Stimulated activated CD8-positive, alpha-beta memory T cell treated with anti-CD3 and anti-CD28 coated beads, Interleukin-15, amount 100 ng/mL, for 24 hours (primary cell): ENCODE measurements around the gene DPH5.
"Not testable (repeated sequence)": the region's sequence is repeated elsewhere in the genome, so short reads cannot be mapped to it uniquely, and the experiment has no call there.

Source experiments
- DNase-seq: peaks from one replicate; pipeline ENCODE4 v3.0.0-alpha.2; 2020; ENCODE audit warnings: low read depth

DPH5 gene

GRCh38 chr1:100982793-100983192, 42.8 kb downstream of the DPH5 start:
- DNase-seq = no peak

GRCh38 chr1:100979631-100980030, 46.0 kb downstream of the DPH5 start:
- DNase-seq = no peak

- DNase-seq = no peak
These were observed 48.6 kb downstream of the DPH5 start for GRCh38 chr1:100976936-100977335.

- no peak for DNase-seq
These were observed 53.4 kb downstream of the DPH5 start for GRCh38 chr1:100972185-100972584.

- no peak for DNase-seq
These were observed 54.6 kb downstream of the DPH5 start for GRCh38 chr1:100971021-100971420.

GRCh38 chr1:100969327-100969726, 56.3 kb downstream of the DPH5 start:
- DNase-seq = no peak

GRCh38 chr1:100968621-100969020, 57.0 kb downstream of the DPH5 start:
- no peak for DNase-seq

- DNase-seq = no peak
These were observed 65.5 kb downstream of the DPH5 start for GRCh38 chr1:100960098-100960497.

- DNase-seq = no peak
These were observed 66.0 kb downstream of the DPH5 start for GRCh38 chr1:100959502-100960060.

GRCh38 chr1:100955322-100955721, 70.3 kb downstream of the DPH5 start:
- DNase-seq = no peak

- no peak for DNase-seq
These were observed 71.4 kb downstream of the DPH5 start for GRCh38 chr1:100953960-100954730.

GRCh38 chr1:100952970-100953369, 72.6 kb downstream of the DPH5 start:
- DNase-seq = not testable (repeated sequence)

GRCh38 chr1:100952104-100952745, 73.4 kb downstream of the DPH5 start:
- no peak for DNase-seq

- no peak for DNase-seq
These were observed 74.8 kb downstream of the DPH5 start for GRCh38 chr1:100950781-100951180.

GRCh38 chr1:100950337-100950736, 75.2 kb downstream of the DPH5 start:
- DNase-seq = no peak

GRCh38 chr1:100949515-100950158, 75.9 kb downstream of the DPH5 start:
- DNase-seq = not testable (repeated sequence)

GRCh38 chr1:100948721-100949405, 76.7 kb downstream of the DPH5 start:
- not testable (repeated sequence) for DNase-seq

GRCh38 chr1:100947816-100948215, 77.8 kb downstream of the DPH5 start:
- not testable (repeated sequence) for DNase-seq

GRCh38 chr1:100946064-100946463, 79.5 kb downstream of the DPH5 start:
- not testable (repeated sequence) for DNase-seq

GRCh38 chr1:100943533-100943932, 82.1 kb downstream of the DPH5 start:
- no peak for DNase-seq

- DNase-seq = no peak
These were observed 83.1 kb downstream of the DPH5 start for GRCh38 chr1:100942304-100943046.
